Activated effector memory CD4-positive, alpha-beta T cell treated with Interleukin-2 at 50 U/mL for 16 hours (primary cell): ENCODE measurements around the gene ADCY4.
A peak's percentile ranks its signal among the peaks of the same experiment; 100 is the strongest.

Source experiments
- DNase-seq: peaks from one replicate; pipeline ENCODE4 v3.0.0-alpha.2; 2020

ADCY4 gene

DNA sequence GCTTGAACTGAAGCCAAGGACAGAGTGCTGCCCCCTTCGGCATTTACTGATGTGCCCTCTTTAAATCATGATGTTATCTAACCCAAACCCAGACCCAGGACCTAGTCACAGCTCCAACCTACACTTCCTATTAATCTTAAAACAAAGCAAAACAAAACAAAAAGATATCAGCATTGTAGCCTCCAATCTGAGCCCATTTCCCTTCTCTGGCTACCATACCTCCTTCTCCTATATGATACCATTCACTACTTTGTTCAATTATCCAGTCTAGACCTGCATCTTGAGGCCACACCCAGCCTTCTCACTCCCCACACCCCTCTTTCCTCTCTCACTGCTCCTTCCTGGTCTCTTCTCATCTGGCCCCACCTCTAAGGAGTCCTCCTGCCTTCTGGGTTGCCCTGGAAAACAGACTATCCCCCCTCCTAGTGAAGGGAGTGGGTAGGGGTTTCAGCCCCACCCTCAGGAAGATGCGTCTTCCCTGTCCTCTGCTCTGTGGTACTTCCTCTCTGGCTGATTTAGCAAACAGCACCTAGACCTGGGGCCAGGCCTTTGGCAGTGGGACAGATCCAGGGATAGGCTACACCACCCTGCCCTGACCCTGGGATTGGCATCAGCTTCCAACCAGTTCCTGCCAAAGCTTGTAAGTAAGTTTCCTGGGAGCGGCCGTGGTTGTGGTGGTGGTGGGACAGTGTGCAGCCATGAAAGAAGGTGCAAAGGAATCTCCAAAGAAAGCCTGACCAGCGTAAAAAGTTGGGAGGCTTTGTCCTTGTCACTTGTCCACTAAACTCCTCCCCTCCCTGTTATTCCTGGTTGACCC, 20.3 kb downstream of the ADCY4 start:
- DNase-seq: no peak

DNA sequence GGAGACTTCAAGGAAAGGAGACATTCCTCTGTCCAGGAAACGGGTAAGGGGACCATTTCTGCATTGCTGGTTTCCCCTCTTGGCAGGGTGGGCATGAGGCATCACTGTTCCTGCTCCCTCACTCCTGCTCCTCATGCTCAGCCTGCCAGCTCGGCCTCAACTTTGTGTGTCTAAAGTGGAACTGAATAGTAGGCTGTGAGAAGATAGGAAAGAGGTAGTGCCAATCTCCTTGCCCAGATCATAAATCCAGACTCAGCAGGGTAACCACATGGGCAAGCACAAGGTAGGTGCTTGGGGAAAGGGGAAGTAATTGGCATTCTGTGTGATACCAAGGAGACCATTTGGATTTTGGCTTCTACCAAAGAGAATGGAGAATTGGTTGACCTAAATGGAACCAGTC, 21.0 kb downstream of the ADCY4 start:
- no peak for DNase-seq

DNA sequence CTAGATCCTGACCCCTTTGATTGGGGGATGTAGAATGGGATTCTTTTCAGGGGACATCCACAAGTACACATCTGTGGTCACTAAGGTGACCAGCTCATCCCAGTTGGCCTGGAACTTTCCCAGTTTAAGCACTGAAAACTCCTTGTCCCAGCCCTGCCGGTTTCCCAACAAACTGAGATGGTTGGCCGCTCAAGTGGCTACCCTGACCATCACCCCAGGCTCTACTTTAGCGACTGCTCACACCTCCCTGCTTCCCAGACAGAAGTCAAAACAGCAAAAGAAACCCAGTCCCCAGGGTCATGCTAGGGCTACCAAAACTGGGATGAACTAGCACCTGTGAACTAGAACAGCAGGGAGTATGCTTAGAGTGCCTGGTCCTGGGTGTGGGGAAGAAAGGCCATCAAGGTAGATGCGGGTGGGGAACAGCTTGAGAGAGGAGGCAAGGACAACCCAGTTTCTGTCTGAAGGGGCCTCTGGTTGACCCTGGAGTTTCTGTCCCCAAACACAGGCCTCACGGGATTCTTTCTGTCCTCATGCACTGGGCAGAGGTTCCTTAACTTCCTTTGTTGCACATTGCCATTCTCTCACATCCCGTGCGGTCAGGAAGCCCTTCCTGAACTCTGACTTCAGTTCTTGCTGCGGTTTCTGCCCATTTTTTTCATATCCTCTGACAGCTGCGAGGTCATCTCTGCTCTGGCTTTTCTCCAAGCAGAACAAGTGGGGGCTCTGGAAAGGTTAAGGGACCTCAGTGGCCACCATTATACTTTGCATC, 21.9 kb downstream of the ADCY4 start:
- peak; percentile 30 for DNase-seq

DNA sequence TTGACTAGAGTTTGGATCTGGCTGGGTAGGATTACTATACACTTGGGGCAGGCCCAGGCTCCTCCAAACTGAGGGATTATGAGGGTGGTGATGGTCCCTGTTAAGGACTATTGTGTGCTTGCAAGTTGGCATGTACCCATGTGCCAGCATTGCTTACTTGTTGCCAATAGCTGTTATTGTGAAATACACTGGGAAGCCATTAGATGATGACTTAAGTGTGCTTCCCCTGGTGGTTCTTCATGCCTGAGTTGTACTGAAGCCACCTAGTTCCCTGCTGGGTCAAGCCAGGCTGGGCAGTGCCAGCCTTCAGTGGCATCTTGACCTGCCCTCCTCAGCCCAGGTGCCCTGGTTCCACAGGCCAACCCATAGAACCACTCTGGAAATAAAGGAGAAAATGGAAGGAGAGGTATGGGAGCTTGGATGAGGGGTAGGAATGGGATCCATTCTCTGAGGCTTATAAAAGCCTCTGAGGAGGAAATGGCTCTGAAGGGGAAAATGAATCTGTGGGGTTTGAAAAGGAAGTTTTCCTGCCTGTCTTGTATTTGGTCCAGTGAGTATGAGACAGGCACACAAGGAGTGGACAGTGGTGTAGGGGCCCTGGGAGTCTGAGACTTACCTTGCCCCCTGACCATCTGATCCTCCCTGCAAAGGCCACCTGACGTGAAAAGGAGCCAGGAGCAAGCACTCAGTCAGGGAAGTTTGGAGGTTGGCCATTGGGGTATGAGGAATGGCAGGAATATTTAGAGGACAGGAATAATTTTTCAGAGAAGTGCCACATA, 22.8 kb downstream of the ADCY4 start:
- DNase-seq: no peak

DNA sequence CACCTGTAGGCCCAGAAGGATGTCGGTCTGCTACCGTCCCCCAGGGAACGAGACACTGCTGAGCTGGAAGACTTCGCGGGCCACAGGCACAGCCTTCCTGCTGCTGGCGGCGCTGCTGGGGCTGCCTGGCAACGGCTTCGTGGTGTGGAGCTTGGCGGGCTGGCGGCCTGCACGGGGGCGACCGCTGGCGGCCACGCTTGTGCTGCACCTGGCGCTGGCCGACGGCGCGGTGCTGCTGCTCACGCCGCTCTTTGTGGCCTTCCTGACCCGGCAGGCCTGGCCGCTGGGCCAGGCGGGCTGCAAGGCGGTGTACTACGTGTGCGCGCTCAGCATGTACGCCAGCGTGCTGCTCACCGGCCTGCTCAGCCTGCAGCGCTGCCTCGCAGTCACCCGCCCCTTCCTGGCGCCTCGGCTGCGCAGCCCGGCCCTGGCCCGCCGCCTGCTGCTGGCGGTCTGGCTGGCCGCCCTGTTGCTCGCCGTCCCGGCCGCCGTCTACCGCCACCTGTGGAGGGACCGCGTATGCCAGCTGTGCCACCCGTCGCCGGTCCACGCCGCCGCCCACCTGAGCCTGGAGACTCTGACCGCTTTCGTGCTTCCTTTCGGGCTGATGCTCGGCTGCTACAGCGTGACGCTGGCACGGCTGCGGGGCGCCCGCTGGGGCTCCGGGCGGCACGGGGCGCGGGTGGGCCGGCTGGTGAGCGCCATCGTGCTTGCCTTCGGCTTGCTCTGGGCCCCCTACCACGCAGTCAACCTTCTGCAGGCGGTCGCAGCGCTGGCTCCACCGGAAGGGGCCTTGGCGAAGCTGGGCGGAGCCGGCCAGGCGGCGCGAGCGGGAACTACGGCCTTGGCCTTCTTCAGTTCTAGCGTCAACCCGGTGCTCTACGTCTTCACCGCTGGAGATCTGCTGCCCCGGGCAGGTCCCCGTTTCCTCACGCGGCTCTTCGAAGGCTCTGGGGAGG, 23.9 kb downstream of the ADCY4 start, which contains the start of gene LTB4R:
Gene LTB4R, plus strand, starts transcription at position 857 of the 959 bp plus-strand sequence. CDS start 4,150 bp downstream, outside the sequence.
- DNase-seq: peak; percentile 64

DNA sequence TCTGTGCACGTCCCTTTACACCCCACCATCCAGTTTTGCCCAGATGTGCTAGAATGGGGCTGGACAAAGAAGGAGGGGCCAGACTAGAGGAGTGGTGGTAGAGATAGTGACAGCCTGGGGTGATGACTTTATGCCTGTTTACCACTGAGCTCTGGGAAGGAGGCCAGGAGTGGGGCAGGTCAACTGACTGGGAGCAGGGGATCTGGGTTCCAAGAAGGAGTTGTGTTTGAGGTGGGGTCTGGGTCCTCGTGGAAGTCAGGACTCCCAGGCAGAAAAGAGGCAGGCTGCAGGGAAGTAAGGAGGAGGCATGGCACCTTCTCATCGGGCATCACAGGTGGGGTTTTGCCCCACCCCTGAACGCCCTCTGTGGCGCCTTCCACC, 24.6 kb downstream of the ADCY4 start:
- no peak for DNase-seq

DNA sequence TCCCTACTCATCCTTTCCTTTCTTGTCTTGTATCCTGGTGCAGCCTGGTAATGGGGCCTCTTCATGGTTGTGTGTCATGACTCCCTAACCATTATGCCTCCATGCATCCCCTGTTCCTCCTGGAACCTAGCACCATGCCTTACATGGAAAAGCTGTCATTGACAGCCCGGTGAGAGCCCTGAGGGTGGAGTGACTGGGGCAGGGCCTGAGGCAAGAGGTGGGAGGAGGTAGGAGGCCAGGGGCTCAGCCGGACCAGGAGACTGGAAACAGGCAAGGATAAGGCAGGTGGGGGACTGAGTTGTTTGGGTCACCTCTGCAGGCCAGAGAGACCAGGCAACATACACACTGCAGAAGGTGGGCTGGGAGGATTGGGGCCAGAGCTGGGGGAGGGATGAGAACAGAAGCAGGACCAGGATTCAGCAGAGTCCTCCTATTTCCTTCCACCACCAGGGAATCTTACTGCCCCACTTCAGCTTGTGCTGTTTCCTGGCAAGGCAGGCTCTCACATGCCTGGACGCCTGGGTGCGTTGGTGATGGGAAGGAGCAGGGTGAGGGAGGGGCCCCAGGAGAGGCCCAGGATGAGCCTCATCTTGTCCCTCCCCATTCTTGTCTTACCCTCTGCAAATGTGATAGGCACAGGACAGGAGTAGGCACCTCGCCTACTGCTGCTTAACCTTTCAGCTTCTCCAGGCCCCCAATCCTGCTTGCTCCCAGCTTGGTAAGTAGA, 25.2 kb downstream of the ADCY4 start, which contains the start of gene LTB4R2:
Gene LTB4R2, plus strand, starts transcription at position 603 of the 727 bp plus-strand sequence. CDS start 525 bp downstream, outside the sequence.
- DNase-seq: no peak

DNA sequence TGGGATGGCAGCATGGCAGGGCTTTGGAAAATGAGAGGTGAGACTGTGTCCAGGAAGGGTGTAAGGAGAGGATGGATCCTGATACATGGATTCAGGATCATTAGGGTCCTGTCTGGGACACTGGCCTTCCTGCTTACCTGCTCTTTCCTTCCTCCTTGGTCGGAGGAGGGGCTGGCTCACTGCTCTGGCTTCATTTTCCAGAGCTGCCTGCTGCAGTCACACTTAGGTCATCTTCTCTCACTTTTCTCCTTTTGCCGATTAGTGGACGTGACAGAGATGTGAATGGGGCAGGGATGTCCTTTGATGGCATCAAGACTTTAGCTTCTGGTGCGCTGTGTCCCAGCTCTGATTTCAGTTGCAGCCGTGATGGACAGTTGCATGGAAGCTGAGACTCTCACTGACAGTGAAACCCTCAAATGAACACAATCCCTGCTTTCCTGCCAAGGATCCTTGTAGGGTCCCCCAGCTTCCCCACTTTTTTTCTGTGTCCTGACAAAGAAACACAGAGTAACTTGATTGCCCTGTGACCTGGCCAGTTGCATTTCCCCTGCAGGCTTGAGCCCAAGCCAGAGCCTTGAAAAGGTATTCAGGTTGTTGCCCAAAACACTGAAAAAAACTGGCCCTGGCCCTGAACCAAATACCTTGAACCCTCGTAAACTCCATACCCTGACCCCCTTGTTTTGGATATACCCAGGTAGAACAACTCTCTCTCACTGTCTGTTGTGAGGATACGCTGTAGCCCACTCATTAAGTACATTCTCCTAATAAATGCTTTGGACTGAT, 26.3 kb downstream of the ADCY4 start:
- no peak for DNase-seq

DNA sequence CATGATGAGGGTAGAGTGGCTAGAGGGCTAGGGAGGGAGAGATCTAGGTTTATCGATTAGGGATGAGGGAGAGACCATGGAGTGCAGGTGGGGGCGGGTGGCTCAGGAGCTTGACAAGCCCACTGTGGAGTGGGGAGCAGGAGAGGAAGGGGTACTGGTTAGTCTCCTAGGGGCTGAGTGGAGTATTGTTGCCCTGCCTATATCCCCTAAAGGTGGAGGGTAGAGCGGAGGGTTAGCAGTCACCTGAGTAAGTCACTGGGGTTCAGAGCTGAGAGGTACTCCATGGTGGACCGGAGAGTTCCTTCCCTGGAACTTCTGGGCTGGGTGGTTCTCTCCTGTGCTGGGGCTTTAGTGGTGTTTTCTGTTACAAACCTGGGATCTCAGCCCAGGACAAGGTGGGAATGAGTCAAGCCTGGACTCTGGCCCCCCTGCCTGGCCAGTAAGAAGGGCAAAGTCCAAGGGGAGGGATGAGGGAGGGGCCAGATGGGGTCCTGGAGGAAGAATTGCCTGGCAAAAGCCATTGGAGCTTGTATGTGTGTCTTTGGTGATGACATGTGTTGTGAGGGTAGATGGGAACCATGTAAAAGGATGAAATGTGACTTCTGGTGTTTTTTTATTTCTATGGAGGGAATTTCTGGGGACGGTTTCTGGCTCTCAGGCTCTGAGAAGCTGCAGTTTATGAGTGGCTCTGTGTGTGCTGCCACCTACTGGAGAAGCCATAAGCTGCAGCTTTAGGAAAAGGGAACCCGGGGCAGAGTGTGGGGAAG, 27.1 kb downstream of the ADCY4 start, which contains the start of gene CIDEB:
Gene CIDEB, minus strand, starts transcription at position 403 of the 767 bp plus-strand sequence. Its CDS starts 119 bp downstream, at position 284.
- DNase-seq: peak; percentile 33

DNA sequence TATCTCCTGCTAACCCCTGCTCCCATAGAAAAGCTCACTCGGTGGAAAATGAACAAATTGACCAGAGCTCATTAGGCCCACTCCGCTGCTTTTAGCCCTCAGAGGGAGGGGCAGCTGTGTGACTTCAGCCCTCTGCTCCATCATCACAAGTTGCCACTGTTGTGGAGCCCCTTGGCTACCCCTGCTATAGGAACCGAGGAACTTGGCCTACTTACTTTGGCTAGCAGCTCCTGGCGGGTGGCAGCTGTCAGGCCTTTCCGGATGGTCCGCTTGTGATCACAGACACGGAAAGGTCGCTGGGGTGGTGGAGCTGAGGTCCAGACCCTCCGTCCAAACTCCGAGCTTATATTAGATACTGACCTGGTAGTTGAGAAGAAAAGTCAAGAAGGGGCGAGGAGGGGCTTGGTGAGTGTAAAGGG, 27.7 kb downstream of the ADCY4 start:
- DNase-seq: no peak

DNA sequence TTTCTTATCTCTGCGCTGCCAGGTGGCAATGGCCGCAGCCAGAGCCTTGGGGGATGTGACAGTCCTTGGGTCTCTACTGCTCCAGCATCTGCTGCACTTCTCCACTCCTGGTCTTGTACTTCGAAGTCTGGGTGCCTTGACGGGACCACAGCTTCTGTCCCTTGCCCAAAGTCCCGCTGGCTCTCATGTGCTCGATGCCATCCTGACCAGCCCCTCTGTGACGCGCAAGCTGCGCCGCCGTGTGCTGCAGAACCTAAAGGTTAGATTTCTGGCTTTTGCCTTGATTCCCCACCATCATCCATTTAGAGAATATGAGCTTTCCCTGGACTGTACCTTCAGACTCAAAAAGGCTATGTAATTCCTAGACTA, 30.9 kb downstream of the ADCY4 start:
- DNase-seq: no peak

DNA sequence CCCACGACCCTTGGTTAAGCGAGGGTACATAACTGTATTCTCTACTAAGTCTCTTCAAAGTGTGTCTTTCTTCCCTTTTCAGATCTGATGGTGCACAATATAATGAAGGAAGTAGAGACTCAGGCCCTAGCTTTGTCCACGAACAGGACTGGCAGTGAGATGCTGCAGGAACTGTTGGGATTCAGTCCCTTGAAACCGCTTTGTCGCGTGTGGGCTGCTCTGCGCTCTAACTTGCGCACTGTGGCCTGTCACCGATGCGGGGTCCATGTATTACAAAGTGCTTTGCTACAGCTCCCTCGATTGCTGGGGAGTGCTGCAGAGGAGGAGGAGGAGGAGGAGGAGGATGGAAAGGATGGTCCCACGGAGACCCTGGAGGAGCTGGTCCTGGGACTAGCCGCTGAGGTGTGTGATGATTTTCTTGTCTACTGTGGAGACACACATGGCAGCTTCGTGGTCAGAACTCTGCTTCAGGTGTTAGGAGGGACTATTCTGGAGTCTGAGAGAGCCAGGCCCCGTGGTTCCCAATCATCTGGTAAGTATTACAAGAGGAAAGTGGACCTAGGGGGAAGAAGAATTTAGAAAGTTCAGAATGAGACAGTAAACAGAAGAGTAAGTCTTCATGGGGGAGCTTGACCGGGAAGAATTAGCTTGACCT, 34.4 kb downstream of the ADCY4 start:
- no peak for DNase-seq

DNA sequence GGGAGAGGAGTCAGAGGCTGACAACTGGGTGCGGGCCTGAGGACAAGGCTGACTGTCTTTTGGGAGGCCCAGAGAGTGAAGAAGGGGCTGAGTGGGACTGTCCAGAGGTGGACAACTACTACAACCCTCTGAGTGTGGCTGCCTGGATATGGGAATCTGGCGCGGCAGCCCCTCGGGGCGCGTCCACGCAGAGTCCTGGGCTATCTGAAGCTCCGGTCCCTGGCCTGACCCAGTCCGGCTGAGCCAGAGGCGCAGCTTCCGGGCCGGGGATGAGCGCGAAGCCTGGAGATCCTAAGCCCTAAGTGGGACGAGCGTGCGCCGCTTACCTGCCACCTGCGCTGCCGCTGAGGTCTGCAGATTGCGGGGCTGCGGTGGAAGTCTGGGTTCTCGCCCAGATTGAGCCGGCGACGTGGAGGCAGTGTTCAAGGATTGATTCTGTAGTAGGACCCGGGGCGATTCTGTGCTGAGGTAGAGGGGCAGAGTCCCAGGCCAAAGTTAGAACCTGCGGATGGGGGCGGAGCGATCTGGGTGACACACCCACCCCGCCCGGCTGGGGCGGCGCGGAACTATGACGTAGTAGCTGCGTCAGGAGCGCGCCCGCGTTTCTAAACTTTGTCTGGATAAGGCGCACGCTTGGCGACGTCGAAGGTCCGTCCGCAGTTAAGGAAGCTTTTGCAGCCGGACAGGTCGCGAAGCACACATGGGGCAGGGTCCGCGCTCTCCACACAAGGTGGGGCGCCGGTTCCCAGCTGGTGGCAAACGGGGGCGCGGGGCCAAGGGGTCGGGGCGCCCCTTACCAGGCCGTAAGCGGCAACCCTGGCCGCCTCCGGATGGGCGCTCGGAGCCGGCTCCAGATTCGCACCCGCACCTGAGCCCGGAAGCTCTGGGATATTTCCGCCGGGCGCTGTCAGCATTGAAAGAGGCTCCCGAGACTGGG, 35.3 kb downstream of the ADCY4 start, which contains the start of the genes DHRS1 and NOP9:
Gene DHRS1, minus strand, starts transcription at position 526 of the 937 bp plus-strand sequence. CDS start 674 bp downstream, outside the sequence.
Gene NOP9, plus strand, starts transcription at position 596 of the 937 bp plus-strand sequence. Its CDS starts 105 bp downstream, at position 701.
- DNase-seq: peak; percentile 88

DNA sequence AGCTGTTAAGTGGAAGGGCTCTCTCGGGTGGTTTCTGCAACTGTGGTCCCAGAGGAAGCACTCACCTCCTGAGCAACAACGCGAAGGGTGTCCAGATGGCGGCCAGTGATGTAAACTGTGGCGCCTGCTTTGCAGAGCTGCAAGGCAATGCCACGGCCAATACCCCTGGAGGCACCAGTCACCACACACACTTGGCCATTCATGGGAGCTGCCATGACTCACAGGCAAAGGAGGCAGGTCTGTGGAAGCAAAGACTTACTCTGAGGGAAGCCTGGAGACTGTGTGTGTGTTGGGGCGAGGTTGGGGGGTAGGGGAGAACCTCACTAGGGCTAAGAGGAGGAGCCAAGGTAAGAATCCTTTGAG, 36.0 kb downstream of the ADCY4 start:
- no peak for DNase-seq

DNA sequence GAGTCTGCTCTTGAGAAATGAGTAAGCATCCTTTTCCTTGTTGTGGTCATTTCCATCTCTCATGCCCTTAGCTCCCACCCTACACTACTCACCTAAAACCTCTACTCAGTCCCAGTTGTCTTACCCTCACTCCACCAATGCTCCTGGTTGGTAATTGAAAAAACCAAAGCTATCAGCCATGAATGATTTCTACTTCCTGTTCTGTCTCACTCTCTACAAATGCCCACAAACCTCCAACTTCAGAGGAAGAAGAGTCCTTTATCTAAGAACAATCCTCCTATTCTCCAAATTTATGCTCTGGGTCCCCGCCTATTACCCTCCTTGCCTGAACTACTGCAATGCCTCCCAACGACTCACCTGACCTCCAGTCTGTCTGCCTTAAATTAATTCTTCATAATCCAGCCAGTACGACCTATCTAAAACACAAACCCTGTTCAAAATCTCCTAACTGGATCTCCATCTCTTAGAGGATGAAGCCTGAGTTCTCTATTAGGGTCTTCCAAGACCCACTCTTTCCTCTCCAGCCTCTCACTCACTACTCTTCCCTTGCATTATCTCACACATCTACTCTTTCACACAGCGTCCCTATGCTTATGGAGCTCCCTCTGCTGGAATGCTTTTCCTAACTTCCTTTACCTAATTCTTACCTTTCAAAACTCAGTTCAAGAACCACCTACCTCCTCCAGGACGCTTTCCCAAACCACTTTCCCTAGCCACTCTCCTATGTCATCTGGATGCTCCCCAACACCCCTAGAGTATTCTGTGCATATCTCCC, 37.5 kb downstream of the ADCY4 start:
- DNase-seq: no peak

DNA sequence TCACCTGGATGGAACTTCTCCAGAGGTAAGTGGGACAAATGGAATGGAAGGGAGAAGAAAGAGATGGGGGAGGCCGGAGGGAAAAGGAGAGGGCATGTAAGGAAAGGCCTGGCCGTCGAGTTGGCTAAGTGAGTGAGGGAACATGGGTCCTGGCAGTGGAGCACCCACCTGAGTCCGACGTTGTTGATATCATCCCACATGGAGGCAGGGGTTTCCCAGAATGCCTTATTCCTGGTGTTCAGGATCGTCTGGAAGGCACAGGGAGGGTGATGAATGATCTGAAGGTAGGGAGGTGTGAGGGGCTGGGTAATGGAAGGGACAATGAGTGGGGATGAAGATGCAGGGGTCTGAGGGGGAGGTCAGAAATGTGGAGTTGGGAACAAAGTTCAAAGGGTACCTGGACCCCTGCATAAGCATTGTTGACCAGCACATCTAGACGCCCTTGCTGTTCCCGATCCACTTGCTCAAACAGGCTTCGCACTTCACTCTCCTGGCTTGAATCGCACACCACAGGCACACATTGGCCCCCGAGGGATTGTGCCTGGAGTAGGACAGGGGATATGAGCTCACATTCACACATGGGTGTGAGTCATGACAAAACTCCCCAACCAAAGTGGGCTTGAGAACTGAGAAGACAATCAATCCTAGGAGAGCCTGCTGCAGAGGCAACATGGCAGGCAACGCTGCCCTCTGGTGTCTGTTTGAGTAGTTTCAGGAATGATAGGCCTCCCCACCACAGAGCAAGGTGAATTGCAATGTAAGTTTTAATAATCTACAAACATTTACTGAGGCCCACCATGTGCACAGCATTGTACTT, 38.3 kb downstream of the ADCY4 start:
- DNase-seq: peak; percentile 47
